Neural progenitor cell (in vitro differentiated cells): ENCODE measurements around the gene DTWD2. TPM values are rescaled to one million over a fixed set of nuclear protein-coding genes. Genes with fewer than 3 reads are reported as not detected.
"Not testable (repeated sequence)": the region's sequence is repeated elsewhere in the genome, so short reads cannot be mapped to it uniquely, and the experiment has no call there.

Experiments used
- DNase-seq: peaks from one replicate; pipeline ENCODE4 v3.0.0-alpha.2; 2016; ENCODE audit warnings: low spot score
- H2AFZ ChIP-seq: fragments of 200-600 bp; sonication (generic); replicated peaks from 2 replicates; pipeline ENCODE4 v1.6.1; 2016; ENCODE audit warnings: antibody characterized with exemption
- H3F3A ChIP-seq: fragments of 200-600 bp; sonication (generic); 2 replicates; pipeline ENCODE4 v1.6.1; 2016; ENCODE audit warnings: antibody characterized with exemption, low read depth
- H3K27ac ChIP-seq: fragments of 200-600 bp; sonication (generic); 2 replicates; pipeline ENCODE4 v1.5.1; 2016; ENCODE audit warnings: mild to moderate bottlenecking
- H3K27me3 ChIP-seq: fragments of 200-600 bp; sonication (generic); 2 replicates; pipeline ENCODE4 v1.6.1; 2016; ENCODE audit warnings: mild to moderate bottlenecking, moderate library complexity
- H3K36me3 ChIP-seq: fragments of 200-600 bp; sonication (generic); 2 replicates; pipeline ENCODE4 v1.5.1; 2016
- H3K4me1 ChIP-seq: fragments of 200-600 bp; sonication (generic); 2 replicates; pipeline ENCODE4 v1.6.1; 2016; ENCODE audit warnings: mixed run types
- H3K4me2 ChIP-seq: fragments of 200-600 bp; sonication (generic); 2 replicates; pipeline ENCODE4 v1.6.1; 2016
- H3K4me3 ChIP-seq: fragments of 200-600 bp; sonication (generic); 2 replicates; pipeline ENCODE4 v1.5.1; 2016
- H3K79me2 ChIP-seq: fragments of 200-600 bp; sonication (generic); 2 replicates; pipeline ENCODE4 v1.6.1; 2016; ENCODE audit warnings: low read depth
- H3K9ac ChIP-seq: fragments of 200-600 bp; sonication (generic); 2 replicates; pipeline ENCODE4 v1.6.1; 2016
- H3K9me3 ChIP-seq: fragments of 200-600 bp; sonication (generic); 2 replicates; pipeline ENCODE4 v1.5.1; 2016; ENCODE audit warnings: low read depth
- H4K20me1 ChIP-seq: fragments of 200-600 bp; sonication (generic); 2 replicates; pipeline ENCODE4 v1.6.1; 2016; ENCODE audit warnings: low read depth
- H3K27ac Mint-ChIP-seq: 3 replicates; pipeline ENCODE4 v1.8.0; 2021; ENCODE audit warnings: mixed read lengths
- H3K27me3 Mint-ChIP-seq: 2 replicates; pipeline ENCODE4 v1.8.0; 2022; ENCODE audit warnings: low read depth, mild to moderate bottlenecking, inconsistent platforms, moderate library complexity, mixed read lengths; ENCODE audit not compliant: insufficient read depth
- H3K36me3 Mint-ChIP-seq: 3 replicates; pipeline ENCODE4 v1.8.0; 2021; ENCODE audit warnings: mixed read lengths
- H3K4me1 Mint-ChIP-seq: 3 replicates; pipeline ENCODE4 v1.8.0; 2021; ENCODE audit warnings: mixed read lengths
- H3K4me3 Mint-ChIP-seq: 3 replicates; pipeline ENCODE4 v1.8.0; 2021; ENCODE audit warnings: mild to moderate bottlenecking, moderate library complexity, mixed read lengths
- H3K9me3 Mint-ChIP-seq: 3 replicates; pipeline ENCODE4 v1.8.0; 2020; ENCODE audit warnings: mixed read lengths
- EZH2 ChIP-seq: fragments of 200-600 bp; sonication (generic); IDR thresholded peaks from 2 replicates; pipeline ENCODE4 v1.6.1; 2017; ENCODE audit warnings: antibody characterized with exemption, mild to moderate bottlenecking, moderate library complexity
- EZH2phosphoT487 ChIP-seq: fragments of 200-600 bp; sonication (generic); IDR thresholded peaks from 2 replicates; pipeline ENCODE4 v1.6.1; 2017; ENCODE audit warnings: antibody characterized with exemption
- total RNA-seq: library from RNA; depleted of rRNA; stranded (reverse); fragments of >200 nt; gene quantifications from 2 replicates; pipeline ENCODE4 v1.2.3, GENCODE V29; 2015; ENCODE audit warnings: low replicate concordance
- TF ChIP-seq, protein P1 (sequence below): fragments of 200-600 bp; sonication (generic); IDR thresholded peaks from 2 replicates; pipeline ENCODE4 v1.5.1; 2017; ENCODE audit warnings: antibody characterized with exemption, mild to moderate bottlenecking

Gene DTWD2
- total RNA-seq, 1 donor from 2014 or later: 10.4 TPM

DNA sequence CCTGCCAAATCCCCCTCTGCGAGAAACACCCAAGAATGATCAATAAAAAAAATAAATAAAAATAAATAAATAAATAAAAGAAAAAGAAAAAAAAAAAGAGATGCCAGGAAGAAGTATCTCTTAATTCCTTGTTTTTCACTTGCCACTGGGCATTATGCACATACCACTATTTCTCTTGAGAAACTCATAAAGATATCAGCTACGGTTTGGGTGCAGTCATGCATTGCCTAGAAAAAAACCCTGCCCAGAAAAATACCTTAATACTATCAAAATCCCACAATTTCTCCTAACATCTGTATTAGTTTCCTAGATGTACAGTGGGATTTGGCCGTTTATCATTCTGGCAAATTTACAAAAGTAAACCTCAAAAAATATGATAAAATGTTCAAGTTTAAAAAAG is 22.5 kb downstream of the DTWD2 start:
- no peak overlapping the region for H3K4me3 ChIP-seq
- no peak overlapping the region for H3K27ac ChIP-seq
- DNase-seq: no peak
- no peak overlapping the region for H3K4me2 ChIP-seq
- Mint-ChIP-seq H3K27me3 (peaks cover 2% of the 10 kb centered on the region), H3K4me3 (no peak overlapping the region), H3K36me3 (peaks cover 4% of the 10 kb centered on the region), H3K4me1 (no peaks in the 10 kb centered on the region), H3K9me3 (peaks cover 24% of the 10 kb centered on the region), H3K27ac (no peak overlapping the region)
- H3K9me3 ChIP-seq: no peaks in the 10 kb centered on the region
- TF ChIP-seq EZH2phosphoT487: no peak
- TF ChIP-seq, protein P1, sequence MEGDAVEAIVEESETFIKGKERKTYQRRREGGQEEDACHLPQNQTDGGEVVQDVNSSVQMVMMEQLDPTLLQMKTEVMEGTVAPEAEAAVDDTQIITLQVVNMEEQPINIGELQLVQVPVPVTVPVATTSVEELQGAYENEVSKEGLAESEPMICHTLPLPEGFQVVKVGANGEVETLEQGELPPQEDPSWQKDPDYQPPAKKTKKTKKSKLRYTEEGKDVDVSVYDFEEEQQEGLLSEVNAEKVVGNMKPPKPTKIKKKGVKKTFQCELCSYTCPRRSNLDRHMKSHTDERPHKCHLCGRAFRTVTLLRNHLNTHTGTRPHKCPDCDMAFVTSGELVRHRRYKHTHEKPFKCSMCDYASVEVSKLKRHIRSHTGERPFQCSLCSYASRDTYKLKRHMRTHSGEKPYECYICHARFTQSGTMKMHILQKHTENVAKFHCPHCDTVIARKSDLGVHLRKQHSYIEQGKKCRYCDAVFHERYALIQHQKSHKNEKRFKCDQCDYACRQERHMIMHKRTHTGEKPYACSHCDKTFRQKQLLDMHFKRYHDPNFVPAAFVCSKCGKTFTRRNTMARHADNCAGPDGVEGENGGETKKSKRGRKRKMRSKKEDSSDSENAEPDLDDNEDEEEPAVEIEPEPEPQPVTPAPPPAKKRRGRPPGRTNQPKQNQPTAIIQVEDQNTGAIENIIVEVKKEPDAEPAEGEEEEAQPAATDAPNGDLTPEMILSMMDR: no peak
- no peak for TF ChIP-seq EZH2
- H4K20me1 ChIP-seq: no peaks in the 10 kb centered on the region
- H3K9ac ChIP-seq: no peak overlapping the region
- H3K27me3 ChIP-seq: no peaks in the 10 kb centered on the region
- H2AFZ ChIP-seq: no peak overlapping the region
- no peaks in the 10 kb centered on the region for H3K79me2 ChIP-seq
- no peaks in the 10 kb centered on the region for H3K4me1 ChIP-seq
- no peaks in the 10 kb centered on the region for H3K36me3 ChIP-seq
- H3F3A ChIP-seq: no peaks in the 10 kb centered on the region

DNA sequence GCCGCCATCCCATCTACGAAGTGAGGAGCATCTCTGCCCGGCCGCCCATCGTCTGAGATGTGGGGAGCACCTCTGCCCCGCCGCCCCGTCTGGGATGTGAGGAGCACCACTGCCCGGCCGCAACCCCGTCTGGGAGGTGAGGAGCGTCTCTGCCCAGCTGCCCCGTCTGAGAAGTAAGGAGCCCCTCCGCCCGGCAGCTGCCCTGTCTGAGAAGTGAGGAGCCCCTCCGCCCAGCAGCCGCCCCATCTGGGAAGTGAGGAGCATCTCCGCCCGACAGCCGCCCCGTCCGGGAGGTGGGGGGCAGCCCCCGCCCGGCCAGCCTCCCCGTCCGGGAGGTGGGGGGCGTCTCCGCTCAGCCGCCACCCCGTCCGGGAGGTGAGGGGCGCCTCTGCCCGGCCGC is 23.4 kb downstream of the DTWD2 start:
- H3K27me3 ChIP-seq, H3K9ac ChIP-seq, H3K27ac ChIP-seq, DNase-seq, H3K36me3 Mint-ChIP-seq, H3K36me3 ChIP-seq, H3K27ac Mint-ChIP-seq, H3K79me2 ChIP-seq, H3K27me3 Mint-ChIP-seq, H4K20me1 ChIP-seq, H2AFZ ChIP-seq, H3K9me3 ChIP-seq, H3K4me3 Mint-ChIP-seq, H3F3A ChIP-seq, H3K4me1 Mint-ChIP-seq, H3K4me1 ChIP-seq, H3K4me2 ChIP-seq, H3K4me3 ChIP-seq: not testable (repeated sequence)
- H3K9me3 Mint-ChIP-seq: peaks cover 20% of the 10 kb centered on the region

DNA sequence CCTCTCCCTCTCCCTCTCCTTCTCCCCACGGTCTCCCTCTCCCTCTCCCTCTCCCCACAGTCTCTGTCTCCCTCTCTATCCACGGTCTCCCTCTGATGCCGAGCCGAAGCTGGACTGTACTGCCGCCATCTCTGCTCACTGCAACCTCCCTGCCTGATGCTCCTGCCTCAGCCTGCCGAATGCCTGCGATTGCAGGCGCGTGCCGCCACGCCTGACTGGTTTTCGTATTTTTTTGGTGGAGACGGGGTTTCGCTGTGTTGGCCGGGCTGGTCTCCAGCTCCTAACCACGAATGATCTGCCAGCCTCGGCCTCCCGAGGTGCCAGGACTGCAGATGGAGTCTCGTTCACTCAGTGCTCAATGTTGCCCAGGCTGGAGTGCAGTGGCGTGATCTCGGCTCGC is 24.0 kb downstream of the DTWD2 start:
- DNase-seq: not testable (repeated sequence)

DNA sequence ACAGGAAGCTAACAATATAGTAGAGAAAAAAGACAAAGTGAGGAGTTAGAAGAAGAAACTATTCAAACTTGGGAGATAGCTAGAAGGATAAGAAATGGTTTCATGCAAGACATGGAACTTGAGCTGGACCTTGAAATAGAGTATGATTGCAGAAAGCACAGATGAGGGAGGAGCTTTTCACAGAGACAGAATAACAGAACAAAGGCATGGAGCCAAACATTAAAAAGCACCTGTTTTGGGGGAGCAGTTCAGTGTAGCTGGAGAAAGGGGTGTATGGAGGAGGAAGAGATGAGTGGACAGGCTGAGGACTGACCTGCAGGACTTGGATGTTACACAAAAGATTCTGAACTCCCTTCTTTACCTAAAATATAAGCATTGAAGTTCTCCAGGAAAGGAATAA is 25.2 kb downstream of the DTWD2 start:
- Histone ChIP-seq H3K79me2 (no peaks in the 10 kb centered on the region), H3K4me3 (no peak overlapping the region), H3K4me2 (no peak overlapping the region), H3K9me3 (peaks cover 5% of the 10 kb centered on the region), H3K27ac (no peak overlapping the region), H3K36me3 (no peaks in the 10 kb centered on the region), H3K27me3 (no peaks in the 10 kb centered on the region), H3F3A (no peaks in the 10 kb centered on the region), H3K4me1 (no peaks in the 10 kb centered on the region), H4K20me1 (no peaks in the 10 kb centered on the region), H2AFZ (no peak overlapping the region), H3K9ac (no peak overlapping the region)
- peaks cover 2% of the 10 kb centered on the region for H3K27me3 Mint-ChIP-seq
- TF ChIP-seq EZH2phosphoT487: no peak
- TF ChIP-seq, protein P1: no peak
- no peak for TF ChIP-seq EZH2
- no peak overlapping the region for H3K4me3 Mint-ChIP-seq
- DNase-seq: no peak
- H3K36me3 Mint-ChIP-seq: peaks cover 4% of the 10 kb centered on the region
- H3K27ac Mint-ChIP-seq: no peak overlapping the region
- no peaks in the 10 kb centered on the region for H3K4me1 Mint-ChIP-seq
- H3K9me3 Mint-ChIP-seq: peaks cover 28% of the 10 kb centered on the region

More for the DNA sequence above, 24.0 kb downstream of the DTWD2 start:
- not testable (repeated sequence) for H3K4me2 ChIP-seq, H3K4me3 Mint-ChIP-seq, H3K27me3 ChIP-seq, H3K27ac ChIP-seq, H4K20me1 ChIP-seq, H3K27ac Mint-ChIP-seq, H3F3A ChIP-seq, H3K9me3 ChIP-seq, H3K4me1 Mint-ChIP-seq, H3K9ac ChIP-seq, H3K4me1 ChIP-seq, H2AFZ ChIP-seq, H3K36me3 Mint-ChIP-seq, H3K36me3 ChIP-seq, H3K79me2 ChIP-seq, H3K4me3 ChIP-seq, H3K27me3 Mint-ChIP-seq
- H3K9me3 Mint-ChIP-seq: peaks cover 23% of the 10 kb centered on the region
